Activated T-cell treated with anti-CD3 and anti-CD28 coated beads, Interleukin-2, amount 50 U/mL, for 4 hours (primary cell): ENCODE data around the gene STH. TPM values are rescaled to one million over a fixed set of nuclear protein-coding genes. Genes with fewer than 3 reads are reported as not detected.

Source experiments
- ATAC-seq, 2 donors: fragments of 200-7000 bp; cut with Tn5 transposase; one replicate each; pipeline ENCODE4 v1.10.0; 2021
- DNase-seq: peaks from one replicate; pipeline ENCODE4 v3.0.0-alpha.2; 2020
- H3K27me3 Mint-ChIP-seq: one replicate; pipeline ENCODE4 v1.8.0; 2021; ENCODE audit warnings: low read depth, mixed read lengths
- H3K36me3 Mint-ChIP-seq: one replicate; pipeline ENCODE4 v1.8.0; 2022; ENCODE audit warnings: mixed read lengths; ENCODE audit not compliant: insufficient read depth
- H3K4me1 Mint-ChIP-seq: one replicate; pipeline ENCODE4 v1.8.0; 2021; ENCODE audit warnings: low read depth, mixed read lengths
- H3K4me3 Mint-ChIP-seq: one replicate; pipeline ENCODE4 v1.8.0; 2021; ENCODE audit warnings: mild to moderate bottlenecking, moderate library complexity, mixed read lengths
- H3K9me3 Mint-ChIP-seq: one replicate; pipeline ENCODE4 v1.8.0; 2021; ENCODE audit warnings: mixed read lengths
- total RNA-seq, 3 donors: library from RNA; stranded (reverse); gene quantifications; one replicate each; pipeline ENCODE4 v1.2.1, GENCODE V29; 2021

The STH gene
- total RNA-seq, 3 donors from 2014 or later = not detected

- H3K36me3 Mint-ChIP-seq = no peaks in the 10 kb centered on the region
- no peak overlapping the region for H3K4me3 Mint-ChIP-seq
- DNase-seq = no peak
These were observed 24.8 kb upstream of the STH start for GRCh38 chr17:45973946-45974859.

GRCh38 chr17:45974916-45975630, 24.0 kb upstream of the STH start:
- no peaks in the 10 kb centered on the region for H3K36me3 Mint-ChIP-seq
- H3K9me3 Mint-ChIP-seq = peaks cover 4% of the 10 kb centered on the region
- ATAC-seq = no peak
- H3K4me3 Mint-ChIP-seq = no peak overlapping the region
- H3K4me1 Mint-ChIP-seq = no peaks in the 10 kb centered on the region
- H3K27me3 Mint-ChIP-seq = no peaks in the 10 kb centered on the region
- no peak for DNase-seq

More at GRCh38 chr17:45973946-45974859, 24.8 kb upstream of the STH start:
- Mint-ChIP-seq H3K9me3 (peaks cover 4% of the 10 kb centered on the region), H3K4me1 (no peaks in the 10 kb centered on the region), H3K27me3 (peaks cover 2% of the 10 kb centered on the region)
- no peak for ATAC-seq

- H3K4me3 Mint-ChIP-seq = no peak overlapping the region
- no peak for DNase-seq
These were observed 23.3 kb upstream of the STH start for GRCh38 chr17:45975640-45976295.

DNA sequence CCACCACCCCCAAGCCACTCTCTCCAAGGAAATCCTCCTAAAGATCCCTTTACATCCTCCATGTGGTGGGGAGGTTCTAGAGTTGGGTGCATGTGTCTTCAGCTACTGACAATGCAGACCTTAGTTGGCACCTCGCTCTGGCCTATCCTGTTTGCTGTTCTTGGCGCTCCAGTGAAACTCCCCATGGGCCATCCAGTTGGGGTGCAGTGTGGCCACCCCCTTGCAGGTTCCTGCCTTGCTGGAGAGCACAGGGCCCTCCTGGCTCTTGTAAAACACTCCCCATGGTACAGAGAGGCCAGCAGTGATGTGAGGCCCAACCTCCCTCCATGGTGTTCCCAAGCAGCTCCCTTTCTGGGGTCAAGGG, 22.7 kb upstream of the STH start:
- Mint-ChIP-seq H3K4me3 (no peak overlapping the region), H3K9me3 (peaks cover 4% of the 10 kb centered on the region), H3K36me3 (no peaks in the 10 kb centered on the region), H3K4me1 (no peaks in the 10 kb centered on the region), H3K27me3 (no peaks in the 10 kb centered on the region)
- ATAC-seq (no peak), DNase-seq (no peak)

More at GRCh38 chr17:45975640-45976295, 23.3 kb upstream of the STH start:
- Mint-ChIP-seq H3K4me1 (no peaks in the 10 kb centered on the region), H3K36me3 (no peaks in the 10 kb centered on the region), H3K27me3 (no peaks in the 10 kb centered on the region), H3K9me3 (peaks cover 4% of the 10 kb centered on the region)
- no peak for ATAC-seq

DNA sequence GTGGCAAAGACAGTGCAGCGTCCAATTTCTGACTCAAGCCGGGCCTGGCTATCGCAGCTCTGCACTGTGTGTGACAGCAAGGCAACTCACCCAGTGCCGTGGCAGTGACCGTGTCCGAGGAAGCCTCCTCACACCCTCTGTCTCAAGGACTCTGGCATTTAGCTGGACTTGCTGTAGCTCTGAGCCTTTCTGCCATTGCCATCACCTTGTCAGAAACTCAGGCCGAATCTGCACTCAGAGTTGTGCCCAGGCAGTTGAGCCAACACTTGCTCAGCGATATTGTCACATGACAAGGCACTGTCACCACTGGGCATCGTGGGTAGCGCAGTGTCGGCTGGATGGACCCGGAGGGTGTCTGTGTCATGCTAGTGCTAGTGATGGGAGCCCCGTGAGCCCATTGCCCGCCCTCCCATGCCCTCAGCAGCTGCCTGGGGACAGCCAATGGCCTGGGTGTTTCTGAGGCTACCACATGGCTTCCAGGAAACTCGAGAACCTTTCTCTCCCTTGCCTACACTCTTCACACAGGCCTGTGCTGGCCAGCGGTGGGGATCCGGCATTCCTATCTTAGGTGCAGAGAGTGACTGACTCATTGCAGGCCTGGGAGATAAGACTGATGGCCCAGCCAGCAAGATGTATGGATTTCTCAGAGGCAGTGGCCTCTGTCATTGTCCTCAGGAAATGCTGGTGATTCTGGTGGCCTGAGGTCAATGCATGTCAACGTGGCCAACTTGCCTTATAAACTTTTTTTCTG, 22.1 kb upstream of the STH start:
- Mint-ChIP-seq H3K4me3 (no peak overlapping the region), H3K9me3 (peaks cover 4% of the 10 kb centered on the region), H3K36me3 (no peaks in the 10 kb centered on the region), H3K4me1 (no peaks in the 10 kb centered on the region), H3K27me3 (no peaks in the 10 kb centered on the region)
- DNase-seq (no peak), ATAC-seq (no peak)

- peaks cover 2% of the 10 kb centered on the region for H3K9me3 Mint-ChIP-seq
- DNase-seq (no peak), ATAC-seq (no peak)
- H3K36me3 Mint-ChIP-seq = no peaks in the 10 kb centered on the region
- no peak overlapping the region for H3K4me3 Mint-ChIP-seq
- no peaks in the 10 kb centered on the region for H3K4me1 Mint-ChIP-seq
- no peaks in the 10 kb centered on the region for H3K27me3 Mint-ChIP-seq
These were observed 21.6 kb upstream of the STH start for GRCh38 chr17:45977506-45977824.

- DNase-seq = no peak
- ATAC-seq = no peak
- H3K4me3 Mint-ChIP-seq = no peak overlapping the region
- no peaks in the 10 kb centered on the region for H3K27me3 Mint-ChIP-seq
- H3K9me3 Mint-ChIP-seq = no peaks in the 10 kb centered on the region
- H3K36me3 Mint-ChIP-seq = no peaks in the 10 kb centered on the region
- no peaks in the 10 kb centered on the region for H3K4me1 Mint-ChIP-seq
These were observed 20.9 kb upstream of the STH start for GRCh38 chr17:45977976-45978626.

- no peaks in the 10 kb centered on the region for H3K9me3 Mint-ChIP-seq
These were observed 19.9 kb upstream of the STH start for GRCh38 chr17:45979137-45979536.

DNA sequence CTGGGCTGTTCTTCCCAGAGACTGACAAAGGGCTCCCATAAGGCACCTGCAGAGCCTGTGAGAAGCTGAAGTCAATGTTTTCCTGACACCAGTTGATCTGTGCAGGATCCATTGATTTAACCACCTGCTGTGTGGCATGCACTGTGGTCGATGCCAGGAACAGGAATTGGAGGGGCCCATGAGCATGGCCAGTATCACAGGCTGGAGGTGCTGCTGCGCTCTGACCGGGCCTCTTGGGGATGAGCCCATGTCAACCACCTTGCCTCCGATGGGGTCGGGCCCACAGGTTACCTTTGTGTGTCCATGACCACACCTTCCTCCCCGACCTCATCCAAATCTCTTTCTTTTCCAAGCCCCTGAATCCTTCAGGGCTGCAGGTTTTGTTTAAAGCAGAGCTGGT, 18.2 kb upstream of the STH start:
- ATAC-seq (no peak), DNase-seq (no peak)
- Mint-ChIP-seq H3K27me3 (no peaks in the 10 kb centered on the region), H3K4me1 (no peaks in the 10 kb centered on the region), H3K9me3 (no peaks in the 10 kb centered on the region), H3K4me3 (no peak overlapping the region), H3K36me3 (no peaks in the 10 kb centered on the region)

More at GRCh38 chr17:45979137-45979536, 19.9 kb upstream of the STH start:
- Mint-ChIP-seq H3K4me3 (no peak overlapping the region), H3K27me3 (no peaks in the 10 kb centered on the region), H3K4me1 (no peaks in the 10 kb centered on the region), H3K36me3 (no peaks in the 10 kb centered on the region)
- ATAC-seq (no peak), DNase-seq (no peak)

DNA sequence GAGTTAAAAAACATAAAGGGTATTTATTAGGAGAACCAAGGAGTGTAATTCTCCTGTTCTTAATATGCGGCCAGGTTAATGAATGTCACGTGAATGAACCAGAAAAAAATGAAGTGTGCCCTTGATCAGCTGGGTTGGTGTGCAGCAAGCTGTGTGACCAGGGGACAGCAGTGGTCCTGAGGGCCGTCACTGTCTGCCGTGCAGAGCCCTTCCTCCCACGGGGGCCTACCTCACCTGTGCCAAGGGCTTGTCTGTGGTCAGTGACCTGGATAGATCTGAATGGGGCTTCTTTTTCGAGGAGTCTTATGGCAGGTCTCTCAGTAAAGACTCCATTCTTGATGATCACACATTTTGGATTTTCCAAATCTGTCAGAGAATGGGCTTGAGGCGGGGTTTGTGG, 17.7 kb upstream of the STH start:
- H3K27me3 Mint-ChIP-seq = no peaks in the 10 kb centered on the region
- ATAC-seq = no peak
- no peaks in the 10 kb centered on the region for H3K4me1 Mint-ChIP-seq
- DNase-seq = no peak
- no peak overlapping the region for H3K4me3 Mint-ChIP-seq
- H3K36me3 Mint-ChIP-seq = no peaks in the 10 kb centered on the region
- H3K9me3 Mint-ChIP-seq = no peaks in the 10 kb centered on the region

- ATAC-seq (no peak), DNase-seq (no peak)
- Mint-ChIP-seq H3K36me3 (no peaks in the 10 kb centered on the region), H3K4me1 (no peaks in the 10 kb centered on the region), H3K27me3 (no peaks in the 10 kb centered on the region), H3K4me3 (no peak overlapping the region), H3K9me3 (no peaks in the 10 kb centered on the region)
These were observed 16.0 kb upstream of the STH start for GRCh38 chr17:45982791-45983613.

- ATAC-seq (no peak), DNase-seq (no peak)
- no peaks in the 10 kb centered on the region for H3K4me1 Mint-ChIP-seq
- H3K9me3 Mint-ChIP-seq = no peaks in the 10 kb centered on the region
- no peaks in the 10 kb centered on the region for H3K36me3 Mint-ChIP-seq
- no peak overlapping the region for H3K4me3 Mint-ChIP-seq
- H3K27me3 Mint-ChIP-seq = no peaks in the 10 kb centered on the region
These were observed 15.3 kb upstream of the STH start for GRCh38 chr17:45983614-45984310.

- H3K9me3 Mint-ChIP-seq = no peaks in the 10 kb centered on the region
- H3K36me3 Mint-ChIP-seq = no peaks in the 10 kb centered on the region
- no peak for DNase-seq
- no peak overlapping the region for H3K4me3 Mint-ChIP-seq
- peak in 1 of 2 donors; percentile 23 for ATAC-seq
- no peaks in the 10 kb centered on the region for H3K27me3 Mint-ChIP-seq
- H3K4me1 Mint-ChIP-seq = no peaks in the 10 kb centered on the region
These were observed 14.7 kb upstream of the STH start for GRCh38 chr17:45984368-45984767.
